K562 (cell line): ENCODE data around the gene SPINT1. TPM values are rescaled to one million over a fixed set of nuclear protein-coding genes. Genes with fewer than 3 reads are reported as not detected.

ENCODE experiments used
- BCL6 ChIP-seq: fragments of 250-450 bp; sonication (Bioruptor Pico); IDR thresholded peaks from 2 replicates; pipeline ENCODE4 v1.4.0; 2020
- BRD4 ChIP-seq: fragments of 200-600 bp; sonication (generic); IDR thresholded peaks from 2 replicates; pipeline ENCODE4 v1.6.1; 2017; ENCODE audit warnings: inconsistent platforms
- CC2D1A ChIP-seq: fragments of 450-650 bp; IDR thresholded peaks from 2 replicates; pipeline ENCODE4 v1.6.1; 2017; ENCODE audit warnings: mild to moderate bottlenecking
- ETS2 ChIP-seq: IDR thresholded peaks from 2 replicates; pipeline ENCODE4 v1.6.1; 2016; ENCODE audit warnings: borderline replicate concordance, missing genetic modification characterization, mild to moderate bottlenecking, moderate library complexity, missing compliant biosample characterization; ENCODE audit not compliant: poor library complexity, severe bottlenecking
- FOXJ2 ChIP-seq: fragments of 200-800 bp; sonication (Bioruptor generic); IDR thresholded peaks from 2 replicates; pipeline ENCODE4 v1.6.1; 2016; ENCODE audit warnings: missing genetic modification characterization, missing compliant biosample characterization
- FUS ChIP-seq: fragments of 200-400 bp; formaldehyde crosslinking; optimal IDR thresholded peaks from 2 replicates; pipeline ENCODE3; 2017; ENCODE audit warnings: low read depth, low read length
- HCFC1 ChIP-seq: IDR thresholded peaks from 2 replicates; pipeline ENCODE4 v1.6.1; 2012; ENCODE audit warnings: low read depth, low read length, improper control_type of control experiment
- IRF2 ChIP-seq: sonication (generic); formaldehyde crosslinking; IDR thresholded peaks from 2 replicates; pipeline ENCODE4 v1.8.1; 2022; ENCODE audit warnings: mild to moderate bottlenecking, missing genetic modification reagents
- JUN ChIP-seq, 2 experiments: sonication (generic) in 1 of 2; formaldehyde crosslinking in 1 of 2; IDR thresholded peaks; 2 replicates each; pipeline versions ENCODE4 v1.6.1 to v1.8.0; 2012 to 2022; ENCODE audit warnings: borderline replicate concordance in 2 of 2, mild to moderate bottlenecking in 2 of 2, improper control_type of control experiment in 1 of 2, low read depth in 1 of 2, low read length in 1 of 2, missing genetic modification reagents in 1 of 2
- KAT7 ChIP-seq: sonication (generic); formaldehyde crosslinking; IDR thresholded peaks from 2 replicates; pipeline ENCODE4 v1.8.0; 2022; ENCODE audit warnings: missing genetic modification reagents, mild to moderate bottlenecking, borderline replicate concordance
- L3MBTL2 ChIP-seq: fragments of 450-650 bp; IDR thresholded peaks from 2 replicates; pipeline ENCODE4 v1.6.1; 2016; ENCODE audit warnings: mild to moderate bottlenecking, moderate library complexity
- MAX ChIP-seq: sonication (generic); formaldehyde crosslinking; IDR thresholded peaks from 2 replicates; pipeline ENCODE4 v1.9.0; 2022; ENCODE audit warnings: mild to moderate bottlenecking, missing genetic modification reagents
- MBD2 ChIP-seq: sonication (generic); IDR thresholded peaks from 2 replicates; pipeline ENCODE4 v1.6.1; 2016; ENCODE audit warnings: low read depth, borderline replicate concordance
- PHB2 ChIP-seq: fragments of 450-650 bp; IDR thresholded peaks from 2 replicates; pipeline ENCODE4 v1.6.1; 2017; ENCODE audit warnings: low read depth
- PHF8 ChIP-seq: fragments of 200-600 bp; sonication (generic); IDR thresholded peaks from 2 replicates; pipeline ENCODE4 v1.6.1; 2012; ENCODE audit warnings: mixed run types, mild to moderate bottlenecking, inconsistent platforms, low read length, moderate library complexity, borderline replicate concordance
- PML ChIP-seq: IDR thresholded peaks from 2 replicates; pipeline ENCODE4 v1.6.1; 2012; ENCODE audit warnings: low read length, inconsistent platforms
- PRMT5 ChIP-seq: sonication (generic); formaldehyde crosslinking; IDR thresholded peaks from 2 replicates; pipeline ENCODE4 v1.5.0; 2020; ENCODE audit warnings: missing genetic modification reagents
- PTRF ChIP-seq: fragments of 450-650 bp; IDR thresholded peaks from 2 replicates; pipeline ENCODE4 v1.6.1; 2016; ENCODE audit warnings: mild to moderate bottlenecking, missing genetic modification characterization, missing compliant biosample characterization
- RAD51 ChIP-seq: fragments of 450-650 bp; IDR thresholded peaks from 2 replicates; pipeline ENCODE4 v1.7.1; 2016; ENCODE audit warnings: low read depth, mild to moderate bottlenecking, borderline replicate concordance
- SAFB ChIP-seq: fragments of 200-400 bp; formaldehyde crosslinking; IDR thresholded peaks from 2 replicates; pipeline ENCODE4 v1.6.1; 2017; ENCODE audit warnings: low read depth, low read length, borderline replicate concordance
- SMARCB1 ChIP-seq: IDR thresholded peaks from 2 replicates; pipeline ENCODE4 v1.6.1; 2011; ENCODE audit warnings: improper control_type of control experiment, low read depth; ENCODE audit not compliant: insufficient read length
- SREBF2 ChIP-seq: sonication (generic); formaldehyde crosslinking; IDR thresholded peaks from 2 replicates; pipeline ENCODE4 v1.4.0; 2020; ENCODE audit warnings: mild to moderate bottlenecking, missing genetic modification reagents
- TAL1 ChIP-seq: fragments of 450-650 bp; IDR thresholded peaks from 2 replicates; pipeline ENCODE4 v1.6.1; 2016; ENCODE audit warnings: mild to moderate bottlenecking
- U2AF2 ChIP-seq: fragments of 200-400 bp; formaldehyde crosslinking; optimal IDR thresholded peaks from 2 replicates; pipeline ENCODE3; 2017; ENCODE audit warnings: low read depth, mild to moderate bottlenecking, low read length
- XRCC3 ChIP-seq: fragments of 450-650 bp; IDR thresholded peaks from 2 replicates; pipeline ENCODE4 v1.6.1; 2017; ENCODE audit warnings: mild to moderate bottlenecking, moderate library complexity
- ZC3H4 ChIP-seq: sonication (generic); formaldehyde crosslinking; IDR thresholded peaks from 2 replicates; pipeline ENCODE4 v1.9.0; 2021; ENCODE audit warnings: missing genetic modification reagents, borderline replicate concordance
- ZFP36 ChIP-seq: fragments of 150-350 bp; IDR thresholded peaks from 2 replicates; pipeline ENCODE4 v1.6.1; 2018; ENCODE audit warnings: low read length, low read depth; ENCODE audit not compliant: partially characterized antibody
- ZNF121 ChIP-seq: sonication (generic); formaldehyde crosslinking; conservative IDR thresholded peaks from 2 replicates; pipeline ENCODE4 v1.8.0; 2022; ENCODE audit warnings: missing genetic modification reagents
- ZNF165 ChIP-seq: fragments of 250-450 bp; sonication (Bioruptor Pico); IDR thresholded peaks from 2 replicates; pipeline ENCODE4 v1.4.0; 2020; ENCODE audit warnings: borderline replicate concordance
- ZNF444 ChIP-seq: fragments of 250-450 bp; sonication (Bioruptor Pico); IDR thresholded peaks from 2 replicates; pipeline ENCODE4 v1.4.0; 2020; ENCODE audit warnings: mild to moderate bottlenecking, moderate library complexity
- ZNF75A ChIP-seq: fragments of 450-650 bp; formaldehyde crosslinking; IDR thresholded peaks from 2 replicates; pipeline ENCODE4 v1.4.0; 2020; ENCODE audit warnings: mild to moderate bottlenecking
- polyA plus RNA-seq, 8 experiments: library from polyadenylated mRNA; depleted of rRNA in 4 of 8; stranded (reverse) in 5 of 8; unstranded in 3 of 8; fragments of >200 nt; fragmentation: Nextera tagmentation in 2 of 8; fragmentation: Illumina TruSeq in 1 of 8; extraction: Ambion mirVana in 2 of 8; extraction: Trizol in 1 of 8; gene quantifications; 2 replicates each; pipeline versions ENCODE4 v1.2.1 to v1.2.3, GENCODE V29; 2011 to 2014; ENCODE audit warnings: inconsistent platforms in 1 of 8, missing spikeins in 1 of 8
- total RNA-seq, 7 experiments: library from RNA; depleted of rRNA in 6 of 7; stranded (reverse); fragments of >200 nt in 6 of 7; fragmentation: Illumina TruSeq in 2 of 7; extraction: Trizol in 2 of 7; gene quantifications; 2 replicates each; pipeline versions ENCODE4 v1.2.1 to v1.2.3, GENCODE V29; 2011 to 2021; ENCODE audit warnings: low replicate concordance in 1 of 7
- TF ChIP-seq, protein P1 (sequence below): fragments of 450-650 bp; IDR thresholded peaks from one replicate; pipeline ENCODE4 v1.6.1; 2018; ENCODE audit warnings: mild to moderate bottlenecking, moderate library complexity; ENCODE audit not compliant: partially characterized antibody

Gene SPINT1
- total and polyA plus RNA-seq, 9 of the 15 experiments (the other 6 are each of a cell fraction or from before 2014, with no cell fraction given), result 0.78 to 4.5 (median 1.5) TPM

- TF ChIP-seq FUS, result no peak
- no peak for TF ChIP-seq KAT7
- TF ChIP-seq JUN (IDR thresholded peaks at IDR 0.05; ENCODE audit: borderline replicate concordance, low read depth, low read length), result peak; percentile 45; the same call in 1 of the 2 replicates
- no peak for TF ChIP-seq JUN (CRISPR knock-in tag; IDR thresholded peaks at IDR 0.05; ENCODE audit: borderline replicate concordance)
- TF ChIP-seq SMARCB1, result no peak
- no peak for TF ChIP-seq ZNF165
- peak; percentile 30; the same call in 1 of the 2 replicates for TF ChIP-seq MAX
- no peak for TF ChIP-seq ZNF75A (CRISPR knock-in tag)
- TF ChIP-seq L3MBTL2, result no peak
- no peak for TF ChIP-seq IRF2 (CRISPR knock-in tag)
- no peak for TF ChIP-seq PTRF (tag)
- no peak for TF ChIP-seq PRMT5 (CRISPR knock-in tag)
- TF ChIP-seq, protein P1, sequence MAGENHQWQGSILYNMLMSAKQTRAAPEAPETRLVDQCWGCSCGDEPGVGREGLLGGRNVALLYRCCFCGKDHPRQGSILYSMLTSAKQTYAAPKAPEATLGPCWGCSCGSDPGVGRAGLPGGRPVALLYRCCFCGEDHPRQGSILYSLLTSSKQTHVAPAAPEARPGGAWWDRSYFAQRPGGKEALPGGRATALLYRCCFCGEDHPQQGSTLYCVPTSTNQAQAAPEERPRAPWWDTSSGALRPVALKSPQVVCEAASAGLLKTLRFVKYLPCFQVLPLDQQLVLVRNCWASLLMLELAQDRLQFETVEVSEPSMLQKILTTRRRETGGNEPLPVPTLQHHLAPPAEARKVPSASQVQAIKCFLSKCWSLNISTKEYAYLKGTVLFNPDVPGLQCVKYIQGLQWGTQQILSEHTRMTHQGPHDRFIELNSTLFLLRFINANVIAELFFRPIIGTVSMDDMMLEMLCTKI, result no peak
- peak; percentile 25; the same call in 1 of the 2 replicates for TF ChIP-seq CC2D1A
- TF ChIP-seq SREBF2 (CRISPR knock-in tag), result no peak
- peak; percentile 25 for TF ChIP-seq ZFP36
- TF ChIP-seq SAFB, result peak; percentile 68; the same call in 1 of the 2 replicates
- TF ChIP-seq PHF8, result no peak
- no peak for TF ChIP-seq PHB2
- TF ChIP-seq RAD51, result no peak
- TF ChIP-seq TAL1, result no peak
- TF ChIP-seq ETS2, result no peak
- no peak for TF ChIP-seq HCFC1
- TF ChIP-seq BCL6 (CRISPR knock-in tag), result no peak
- TF ChIP-seq XRCC3, result no peak
- no peak for TF ChIP-seq U2AF2
- TF ChIP-seq ZNF444 (CRISPR knock-in tag), result no peak
- TF ChIP-seq PML, result no peak
- no peak for TF ChIP-seq BRD4
- no peak for TF ChIP-seq MBD2
- no peak for TF ChIP-seq ZNF121 (CRISPR knock-in tag)
- TF ChIP-seq ZC3H4 (CRISPR knock-in tag), result no peak
- no peak for TF ChIP-seq FOXJ2 (tag)
Observed at GRCh38 chr15:40857601-40858341, 13.9 kb downstream of the SPINT1 start (continued).
